Measurements from ENCODE around the gene SPATA9. TPM values are rescaled to one million over a fixed set of nuclear protein-coding genes. Genes with fewer than 3 reads are reported as not detected.

SPATA9 gene
- polyA plus RNA-seq, 1 of the 3 experiments (the other 2 are of a cell fraction), result 0.07 TPM

- Histone ChIP-seq H3K9me2 (no peaks in the 10 kb centered on the region), H3K4me2 (no peak overlapping the region), H3K79me2 (ENCODE audit: insufficient read depth) (no peaks in the 10 kb centered on the region), H3K27me3 (ENCODE audit: insufficient read depth) (no peaks in the 10 kb centered on the region), H3K9me3 (no peaks in the 10 kb centered on the region), H4K20me1 (ENCODE audit: insufficient read depth) (no peaks in the 10 kb centered on the region), H3K4me3 (ENCODE audit: low read depth in 2 of 2, low read length in 1 of 2) (no peak overlapping the region), H3K36me3 (replicated peaks in 1 of 2; ENCODE audit: control insufficient read depth in 1 of 2, insufficient read depth in 2 of 2, low read length in 1 of 2) (no peaks in the 10 kb centered on the region), H3F3A (replicated peaks; ENCODE audit: insufficient read depth) (no peaks in the 10 kb centered on the region), H2AFZ (ENCODE audit: low read depth) (peak overlapping the region; percentile 73), H3K27ac (ENCODE audit: low read depth in 2 of 2, low read length in 1 of 2) (peak overlapping the region in 1 of 2 experiments; percentile 39; a peak in 1 of 4 replicates), H3K4me1 (ENCODE audit: control insufficient read depth in 1 of 2, insufficient read depth in 2 of 2, low read depth in 1 of 2, low read length in 1 of 2) (peaks cover 0 to 5% of the 10 kb centered on the region in 2 experiments; a peak in 1 of 4 replicates), H3K9ac (no peak overlapping the region)
- DNase-seq, result no peak
- CTCF ChIA-PET, result interaction anchor here (1.1 to 2.4 kb wide), 4 partner anchors 9 to 33 kb away, joined by 3 to 14 read pairs (median 8); no protein-coding TSS in a partner anchor
- WGBS (ENCODE audit: low lambda C conversion rate), result 36% methylated on average over 2 of the region's 2 CpGs
- TF ChIP-seq GATA2 (CRISPR knock-in tag; IDR thresholded peaks at IDR 0.05) (no peak), MAX (IDR thresholded peaks at IDR 0.05; ENCODE audit: low read depth) (no peak), CHD2 (IDR thresholded peaks at IDR 0.05; ENCODE audit: low read length, partially characterized antibody) (no peak), NFIC (IDR thresholded peaks at IDR 0.05; ENCODE audit: borderline replicate concordance) (0 out of 2 replicates have a peak, but pooled peaks have one; percentile 34), TAF1 (IDR thresholded peaks at IDR 0.05; ENCODE audit: borderline replicate concordance, low read depth, low read length) (no peak), PBX3 (IDR thresholded peaks at IDR 0.05) (0 out of 2 replicates have a peak, but pooled peaks have one; percentile 3)
- POLR2A ChIA-PET, result interaction anchor here (1.0 kb wide), 1 partner anchor 9 kb away, joined by 3 read pairs; no protein-coding TSS in a partner anchor
These were observed 51.4 kb downstream of the SPATA9 start for GRCh38 chr5:95631255-95631958.

GRCh38 chr5:95630394-95630917, 52.3 kb downstream of the SPATA9 start:
- no peaks in the 10 kb centered on the region for H4K20me1 ChIP-seq (ENCODE audit: insufficient read depth)
- H3K4me2 ChIP-seq, result no peak overlapping the region
- no peaks in the 10 kb centered on the region for H3K79me2 ChIP-seq (ENCODE audit: insufficient read depth)
- H2AFZ ChIP-seq (ENCODE audit: low read depth), result no peak overlapping the region
- no peaks in the 10 kb centered on the region for H3K36me3 ChIP-seq (replicated peaks in 1 of 2; ENCODE audit: control insufficient read depth in 1 of 2, insufficient read depth in 2 of 2, low read length in 1 of 2)
- ChIA-PET CTCF (interaction anchor here (1.1 to 2.4 kb wide), 3 partner anchors 11 to 34 kb away, joined by 3 to 14 read pairs (median 8); no protein-coding TSS in a partner anchor), POLR2A (no interaction called here)
- H3K9ac ChIP-seq, result no peak overlapping the region
- TF ChIP-seq TEAD4 (IDR thresholded peaks at IDR 0.05; ENCODE audit: borderline replicate concordance, insufficient read depth), result no peak
- TF ChIP-seq MAX (IDR thresholded peaks at IDR 0.05; ENCODE audit: low read depth), result no peak
- TF ChIP-seq YY1 (IDR thresholded peaks at IDR 0.05; ENCODE audit: low read depth), result no peak
- TF ChIP-seq USF2 (IDR thresholded peaks at IDR 0.05; ENCODE audit: borderline replicate concordance, low read depth, low read length), result no peak
- 91% methylated on average over 5 of the region's 5 CpGs for WGBS (ENCODE audit: low lambda C conversion rate)
- H3K27ac ChIP-seq (ENCODE audit: low read depth in 2 of 2, low read length in 1 of 2), result no peak overlapping the region
- no peak for DNase-seq
- H3F3A ChIP-seq (replicated peaks; ENCODE audit: insufficient read depth), result no peaks in the 10 kb centered on the region
- H3K4me3 ChIP-seq (ENCODE audit: low read depth in 2 of 2, low read length in 1 of 2), result no peak overlapping the region
- no peaks in the 10 kb centered on the region for H3K9me2 ChIP-seq
- no peaks in the 10 kb centered on the region for H3K27me3 ChIP-seq (ENCODE audit: insufficient read depth)
- peaks cover 0 to 5% of the 10 kb centered on the region in 2 experiments; a peak in 1 of 4 replicates for H3K4me1 ChIP-seq (ENCODE audit: control insufficient read depth in 1 of 2, insufficient read depth in 2 of 2, low read depth in 1 of 2, low read length in 1 of 2)
- no peaks in the 10 kb centered on the region for H3K9me3 ChIP-seq
